Measurements from ENCODE around the gene ALKBH8.

DNA sequence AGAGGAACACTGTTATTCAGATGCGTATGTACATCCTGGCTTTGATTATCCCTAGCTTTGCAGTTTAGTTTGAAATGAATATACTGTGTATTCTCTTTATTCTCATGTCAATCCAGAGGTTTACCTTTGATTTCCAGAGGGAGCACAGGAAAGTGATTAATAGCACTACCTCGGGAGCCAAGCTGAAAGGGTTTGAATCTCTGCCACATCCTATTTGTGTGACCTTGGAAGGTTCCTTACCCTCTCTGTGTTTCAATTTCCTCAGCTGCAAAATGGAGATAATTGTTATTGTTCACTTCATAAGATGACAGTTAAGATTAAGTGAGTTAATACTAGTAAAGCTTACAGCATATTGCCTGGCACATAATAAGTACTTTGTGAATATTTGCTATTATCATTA, 43.3 kb upstream of the ALKBH8 start:
- TF ChIP-seq POLR2A (IDR thresholded peaks at IDR 0.05), result no peak
- TF ChIP-seq, protein P1, sequence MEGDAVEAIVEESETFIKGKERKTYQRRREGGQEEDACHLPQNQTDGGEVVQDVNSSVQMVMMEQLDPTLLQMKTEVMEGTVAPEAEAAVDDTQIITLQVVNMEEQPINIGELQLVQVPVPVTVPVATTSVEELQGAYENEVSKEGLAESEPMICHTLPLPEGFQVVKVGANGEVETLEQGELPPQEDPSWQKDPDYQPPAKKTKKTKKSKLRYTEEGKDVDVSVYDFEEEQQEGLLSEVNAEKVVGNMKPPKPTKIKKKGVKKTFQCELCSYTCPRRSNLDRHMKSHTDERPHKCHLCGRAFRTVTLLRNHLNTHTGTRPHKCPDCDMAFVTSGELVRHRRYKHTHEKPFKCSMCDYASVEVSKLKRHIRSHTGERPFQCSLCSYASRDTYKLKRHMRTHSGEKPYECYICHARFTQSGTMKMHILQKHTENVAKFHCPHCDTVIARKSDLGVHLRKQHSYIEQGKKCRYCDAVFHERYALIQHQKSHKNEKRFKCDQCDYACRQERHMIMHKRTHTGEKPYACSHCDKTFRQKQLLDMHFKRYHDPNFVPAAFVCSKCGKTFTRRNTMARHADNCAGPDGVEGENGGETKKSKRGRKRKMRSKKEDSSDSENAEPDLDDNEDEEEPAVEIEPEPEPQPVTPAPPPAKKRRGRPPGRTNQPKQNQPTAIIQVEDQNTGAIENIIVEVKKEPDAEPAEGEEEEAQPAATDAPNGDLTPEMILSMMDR (IDR thresholded peaks at IDR 0.05), result no peak

Measured in Peyer's patch (tissue), 4 donors.